Naive B cell (primary cell): ENCODE data around the gene NCBP3. TPM values are rescaled to one million over a fixed set of nuclear protein-coding genes. Genes with fewer than 3 reads are reported as not detected.
"Not testable (repeated sequence)": the region's sequence is repeated elsewhere in the genome, so short reads cannot be mapped to it uniquely, and the experiment has no call there.

ENCODE experiments used
- ATAC-seq, 2 donors: fragments of 150-1000 bp; cut with Tn5 transposase; 2 replicates each; pipeline ENCODE4 v1.10.0; 2021; ENCODE audit warnings: low read depth in 2 of 2, mild to moderate bottlenecking in 2 of 2, moderate library complexity in 2 of 2
- DNase-seq: peaks from one replicate; pipeline ENCODE4 v3.0.0; 2022
- H3K27ac Mint-ChIP-seq, 6 donors: one replicate each; pipeline ENCODE4 v1.8.0; 2020 to 2022; ENCODE audit warnings: mild to moderate bottlenecking in 6 of 6, mixed read lengths in 6 of 6, moderate library complexity in 5 of 6, inconsistent platforms in 2 of 6
- H3K27me3 Mint-ChIP-seq, 3 donors: one replicate each; pipeline ENCODE4 v1.8.0; 2021 to 2022; ENCODE audit warnings: mixed read lengths in 3 of 3, mild to moderate bottlenecking in 1 of 3
- H3K36me3 Mint-ChIP-seq, 2 donors: one replicate each; pipeline ENCODE4 v1.8.0; 2020 to 2022; ENCODE audit warnings: mixed read lengths in 2 of 2, inconsistent platforms in 1 of 2, mild to moderate bottlenecking in 1 of 2
- H3K4me1 Mint-ChIP-seq, 3 donors: one replicate each; pipeline ENCODE4 v1.8.0; 2020 to 2022; ENCODE audit warnings: mixed read lengths in 3 of 3, inconsistent platforms in 1 of 3, mild to moderate bottlenecking in 1 of 3, moderate library complexity in 1 of 3
- H3K4me3 Mint-ChIP-seq, 8 donors: one replicate each; pipeline ENCODE4 v1.8.0; 2020 to 2022; ENCODE audit warnings: mild to moderate bottlenecking in 8 of 8, mixed read lengths in 8 of 8, moderate library complexity in 8 of 8, inconsistent platforms in 2 of 8
- H3K9me3 Mint-ChIP-seq, 7 donors: one replicate each; pipeline ENCODE4 v1.8.0; 2020 to 2022; ENCODE audit warnings: mixed read lengths in 7 of 7, mild to moderate bottlenecking in 5 of 7, inconsistent platforms in 2 of 7, moderate library complexity in 1 of 7
- polyA plus RNA-seq, 6 donors: library from polyadenylated mRNA; unstranded; fragments of 300-500 nt; fragmentation: Illumina TruSeq; gene quantifications; one replicate each; pipeline ENCODE4 v1.2.3, GENCODE V29; 2021; ENCODE audit warnings: low read depth in 6 of 6

The NCBP3 gene
- polyA plus RNA-seq, 6 donors from 2014 or later = 9.4 to 34.1 (median 13.2) TPM

DNA sequence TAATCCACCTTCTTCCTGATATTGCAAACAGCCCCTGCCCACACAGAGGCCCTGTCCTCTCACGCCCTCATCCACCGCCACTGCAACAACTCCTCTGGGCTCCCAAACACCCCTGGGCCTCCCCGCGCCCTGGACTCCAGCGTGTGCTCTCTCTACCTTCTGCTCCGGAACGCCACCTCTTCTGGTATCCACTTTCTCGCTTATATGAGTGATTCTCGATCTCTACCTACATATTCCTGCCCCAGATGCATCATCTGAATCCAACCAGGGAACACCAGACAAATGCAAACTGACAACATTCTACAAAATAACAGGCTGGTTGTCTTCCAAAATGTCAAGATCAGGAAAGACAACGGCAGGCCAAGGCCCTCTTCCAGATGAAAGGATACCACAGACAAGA lies 27.8 kb upstream of the NCBP3 start:
- ATAC-seq (no peak), DNase-seq (no peak)
- H3K4me1 Mint-ChIP-seq = peaks cover 7 to 12% (median 7%) of the 10 kb centered on the region in 3 donors
- no peak overlapping the region for H3K4me3 Mint-ChIP-seq
- peak overlapping the region in 1 of 6 donors; percentile 57 for H3K27ac Mint-ChIP-seq
- H3K27me3 Mint-ChIP-seq = no peaks in the 10 kb centered on the region
- no peaks in the 10 kb centered on the region for H3K9me3 Mint-ChIP-seq
- H3K36me3 Mint-ChIP-seq = peaks cover 6 to 15% of the 10 kb centered on the region in 2 donors

DNA sequence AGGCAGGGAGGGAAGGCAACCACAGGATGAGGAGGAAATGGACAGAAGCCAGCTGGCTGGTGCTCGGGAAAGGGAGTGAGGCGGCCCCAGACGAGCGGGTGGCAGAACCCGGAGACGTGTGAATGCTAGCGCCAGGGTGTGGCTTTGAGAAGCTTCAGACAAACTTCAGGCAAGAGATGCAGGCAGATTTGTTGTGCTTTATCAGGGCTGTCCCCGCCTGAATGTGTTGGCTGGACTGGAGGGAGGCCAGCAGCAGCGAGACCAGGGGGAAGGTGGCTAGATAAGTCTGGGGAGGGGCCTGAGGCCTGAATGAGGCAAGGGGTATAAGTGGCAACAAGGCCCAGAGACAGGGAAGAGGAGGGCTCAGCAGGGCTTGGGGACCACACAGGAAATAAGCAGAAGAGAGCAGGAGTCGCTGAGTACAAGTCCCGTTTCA lies 24.8 kb upstream of the NCBP3 start:
- H3K9me3 Mint-ChIP-seq = no peaks in the 10 kb centered on the region
- H3K27ac Mint-ChIP-seq = peak overlapping the region in 5 of 6 donors; percentile 77 to 87 (median 82)
- DNase-seq = no peak
- H3K4me1 Mint-ChIP-seq = peaks cover 7 to 12% (median 7%) of the 10 kb centered on the region in 3 donors
- no peaks in the 10 kb centered on the region for H3K27me3 Mint-ChIP-seq
- peak; percentile 39 to 78 for ATAC-seq
- peaks cover 6 to 15% of the 10 kb centered on the region in 2 donors for H3K36me3 Mint-ChIP-seq
- H3K4me3 Mint-ChIP-seq = peak overlapping the region in 4 of 8 donors; percentile 21 to 50 (median 36)

DNA sequence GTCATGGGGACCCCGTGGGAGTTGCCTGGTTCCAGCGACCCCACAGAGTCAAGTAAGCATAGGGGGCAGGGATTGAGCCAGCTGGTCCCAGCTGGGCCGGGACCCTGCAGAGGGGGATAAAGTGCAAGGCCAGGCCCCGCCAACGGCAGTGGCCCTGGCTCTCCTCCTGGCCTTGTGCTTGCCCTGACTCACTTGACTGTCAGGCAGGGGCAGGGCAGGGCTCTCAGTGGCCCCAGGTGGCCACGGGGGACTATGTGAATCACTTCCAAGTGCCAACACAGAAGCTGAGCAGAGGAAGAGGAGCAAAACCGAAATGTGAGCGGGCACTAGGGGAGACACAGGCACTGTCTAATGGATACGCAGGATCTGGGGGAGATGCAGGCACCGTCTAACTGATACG lies 21.6 kb upstream of the NCBP3 start:
- H3K4me1 Mint-ChIP-seq = peaks cover 7 to 12% (median 7%) of the 10 kb centered on the region in 3 donors
- peaks cover 0 to 8% of the 10 kb centered on the region in 2 donors for H3K36me3 Mint-ChIP-seq
- H3K27me3 Mint-ChIP-seq = no peaks in the 10 kb centered on the region
- H3K4me3 Mint-ChIP-seq = no peak overlapping the region
- H3K27ac Mint-ChIP-seq = peak overlapping the region in 4 of 6 donors; percentile 47 to 91 (median 79)
- ATAC-seq (no peak), DNase-seq (no peak)
- H3K9me3 Mint-ChIP-seq = no peaks in the 10 kb centered on the region

DNA sequence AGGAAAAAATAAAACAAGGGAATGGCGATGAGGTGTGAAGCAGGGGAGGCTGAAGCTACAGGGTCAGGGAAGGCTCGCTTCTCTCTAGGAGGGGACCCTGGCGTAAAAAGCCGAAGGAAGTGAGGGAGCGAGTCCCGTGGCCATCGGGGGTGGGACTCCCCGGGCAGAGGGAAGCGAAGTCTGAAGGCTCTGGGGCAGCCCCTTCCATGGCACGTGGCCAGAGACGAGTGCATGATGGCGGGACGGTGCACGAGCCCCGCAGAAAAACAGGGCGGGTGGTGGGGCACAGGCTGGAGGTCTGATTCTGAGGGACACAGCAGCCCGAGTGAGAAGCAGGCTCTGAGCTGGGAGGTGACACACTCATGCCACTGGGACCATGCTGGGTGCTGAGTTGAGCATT lies 21.1 kb upstream of the NCBP3 start:
- no peaks in the 10 kb centered on the region for H3K27me3 Mint-ChIP-seq
- DNase-seq (no peak), ATAC-seq (no peak)
- H3K36me3 Mint-ChIP-seq = peaks cover 0 to 8% of the 10 kb centered on the region in 2 donors
- no peak overlapping the region for H3K4me3 Mint-ChIP-seq
- H3K4me1 Mint-ChIP-seq = peaks cover 7 to 12% (median 7%) of the 10 kb centered on the region in 3 donors
- no peaks in the 10 kb centered on the region for H3K9me3 Mint-ChIP-seq
- H3K27ac Mint-ChIP-seq = peak overlapping the region in 4 of 6 donors; percentile 2 to 91 (median 74)

DNA sequence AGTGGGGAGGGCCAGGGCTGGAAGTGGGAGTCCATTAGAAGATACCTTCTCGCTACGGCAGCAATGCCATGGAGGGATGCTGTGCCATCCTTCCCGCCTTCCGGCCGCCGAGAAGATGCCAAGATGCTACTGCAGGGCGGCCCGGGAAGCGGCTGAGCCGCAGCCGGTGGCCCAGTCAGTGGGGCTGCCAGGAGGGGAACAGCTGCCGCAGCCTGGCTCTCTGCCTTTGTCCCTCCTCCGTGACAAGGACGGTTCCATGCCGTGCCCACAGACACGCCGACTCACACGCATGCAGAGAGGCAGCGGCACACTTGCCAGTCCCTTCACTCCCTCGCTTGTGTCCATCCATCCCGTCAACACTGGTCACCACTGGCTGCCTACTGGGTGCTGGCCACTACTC lies 20.2 kb upstream of the NCBP3 start:
- H3K4me3 Mint-ChIP-seq = no peak overlapping the region

DNA sequence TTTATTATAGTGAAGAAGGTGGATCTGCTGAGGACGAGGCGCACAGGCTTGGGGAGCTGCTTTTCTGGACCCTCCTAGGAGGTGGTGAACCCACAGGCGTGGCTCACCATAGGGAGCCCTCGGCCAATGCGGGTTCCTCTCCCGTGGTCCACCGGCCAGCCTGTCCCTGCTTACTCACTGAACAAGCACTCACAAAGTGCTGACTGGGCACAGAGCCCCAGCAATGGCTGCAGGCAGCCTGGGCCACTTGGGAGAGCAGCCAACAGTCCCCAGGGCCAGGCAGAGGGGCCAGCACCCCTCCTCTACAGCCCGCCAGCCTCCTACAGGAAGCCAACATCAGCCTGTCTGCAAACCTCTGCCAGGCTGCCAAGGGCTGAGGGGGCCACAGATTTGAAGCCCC lies 19.1 kb upstream of the NCBP3 start:
- no peak for DNase-seq
- no peaks in the 10 kb centered on the region for H3K36me3 Mint-ChIP-seq
- H3K4me1 Mint-ChIP-seq = no peaks in the 10 kb centered on the region
- ATAC-seq = no peak
- H3K27ac Mint-ChIP-seq = peak overlapping the region in 1 of 6 donors; percentile 76
- no peaks in the 10 kb centered on the region for H3K27me3 Mint-ChIP-seq
- H3K9me3 Mint-ChIP-seq = no peaks in the 10 kb centered on the region
- H3K4me3 Mint-ChIP-seq = no peak overlapping the region

More for the DNA sequence above, 20.2 kb upstream of the NCBP3 start:
- Mint-ChIP-seq H3K4me1 (peaks cover 6 to 7% (median 7%) of the 10 kb centered on the region in 3 donors), H3K36me3 (peaks cover 0 to 8% of the 10 kb centered on the region in 2 donors), H3K9me3 (no peaks in the 10 kb centered on the region), H3K27me3 (no peaks in the 10 kb centered on the region), H3K27ac (no peak overlapping the region)
- ATAC-seq (no peak), DNase-seq (no peak)

DNA sequence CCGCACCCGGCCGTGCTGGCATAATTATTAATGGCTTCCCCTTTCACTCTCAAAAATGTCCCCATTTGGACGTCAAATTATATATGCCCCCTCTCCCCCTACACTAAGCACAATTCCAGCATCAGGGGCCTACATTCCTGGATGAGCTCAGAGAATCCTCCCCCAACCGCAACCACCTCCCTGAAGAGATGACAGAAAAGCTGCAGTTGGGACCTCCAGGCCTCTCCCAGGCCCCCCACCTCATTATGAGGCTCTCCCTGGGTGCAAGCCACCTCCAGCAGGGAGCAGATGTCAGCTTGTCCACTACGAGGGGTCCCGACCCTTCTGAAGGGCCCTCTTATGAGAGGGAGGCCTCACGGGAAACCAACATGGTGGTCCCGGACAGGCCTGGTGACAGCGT lies 18.5 kb upstream of the NCBP3 start:
- Mint-ChIP-seq H3K9me3 (no peaks in the 10 kb centered on the region), H3K27ac (peak overlapping the region in 1 of 6 donors; percentile 15), H3K4me1 (no peaks in the 10 kb centered on the region), H3K36me3 (no peaks in the 10 kb centered on the region), H3K27me3 (no peaks in the 10 kb centered on the region), H3K4me3 (no peak overlapping the region)
- DNase-seq (no peak), ATAC-seq (no peak)

DNA sequence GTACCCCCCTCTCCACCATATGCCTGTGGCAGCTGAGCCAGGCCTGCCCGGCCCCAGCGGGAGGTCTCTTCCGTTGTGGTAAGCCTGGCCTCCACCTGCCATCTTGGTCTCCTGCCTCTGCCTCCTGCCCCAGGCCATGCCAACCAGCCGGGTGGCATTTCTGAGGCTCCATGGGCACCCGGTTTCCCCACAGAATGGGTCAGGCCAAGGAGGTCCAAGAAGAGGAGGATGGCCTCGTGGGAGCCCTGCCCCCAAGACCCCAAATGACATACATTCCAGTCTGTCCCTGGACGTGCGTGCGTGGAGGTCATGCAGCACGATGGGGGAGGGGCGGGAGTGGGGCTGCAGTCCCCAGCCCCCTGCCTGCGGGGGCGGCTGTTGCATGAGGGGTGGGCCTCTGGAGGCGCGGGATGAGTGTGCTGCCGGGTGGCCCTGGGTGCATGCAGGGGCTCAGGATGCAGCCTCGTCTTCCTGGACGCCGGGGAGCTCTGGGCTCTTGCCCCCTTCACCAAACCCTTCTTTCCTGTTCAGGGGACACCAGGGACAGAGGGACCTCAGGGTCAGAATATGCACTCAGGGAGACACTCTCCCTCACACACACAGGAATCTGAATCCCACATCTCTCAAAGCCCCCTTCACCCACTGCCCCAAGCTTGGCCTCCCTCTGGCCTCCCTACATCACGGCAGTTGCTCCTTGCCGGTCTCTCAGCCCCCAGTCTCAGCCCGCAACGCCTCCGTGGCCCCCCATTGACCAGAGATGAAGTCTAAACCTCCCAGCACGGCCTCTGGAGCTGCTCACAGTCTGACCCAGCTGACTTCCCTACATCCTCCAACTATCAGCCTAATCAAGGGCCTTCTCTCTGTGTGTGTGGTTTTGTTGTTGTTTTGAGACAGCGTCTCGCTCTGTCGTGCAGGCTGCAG lies 16.0 kb upstream of the NCBP3 start:
- Mint-ChIP-seq H3K4me1 (no peaks in the 10 kb centered on the region), H3K36me3 (no peaks in the 10 kb centered on the region), H3K4me3 (no peak overlapping the region), H3K27me3 (peaks cover 0 to 4% (median 0%) of the 10 kb centered on the region in 3 donors), H3K27ac (no peak overlapping the region), H3K9me3 (no peaks in the 10 kb centered on the region)
- ATAC-seq (no peak), DNase-seq (no peak)

DNA sequence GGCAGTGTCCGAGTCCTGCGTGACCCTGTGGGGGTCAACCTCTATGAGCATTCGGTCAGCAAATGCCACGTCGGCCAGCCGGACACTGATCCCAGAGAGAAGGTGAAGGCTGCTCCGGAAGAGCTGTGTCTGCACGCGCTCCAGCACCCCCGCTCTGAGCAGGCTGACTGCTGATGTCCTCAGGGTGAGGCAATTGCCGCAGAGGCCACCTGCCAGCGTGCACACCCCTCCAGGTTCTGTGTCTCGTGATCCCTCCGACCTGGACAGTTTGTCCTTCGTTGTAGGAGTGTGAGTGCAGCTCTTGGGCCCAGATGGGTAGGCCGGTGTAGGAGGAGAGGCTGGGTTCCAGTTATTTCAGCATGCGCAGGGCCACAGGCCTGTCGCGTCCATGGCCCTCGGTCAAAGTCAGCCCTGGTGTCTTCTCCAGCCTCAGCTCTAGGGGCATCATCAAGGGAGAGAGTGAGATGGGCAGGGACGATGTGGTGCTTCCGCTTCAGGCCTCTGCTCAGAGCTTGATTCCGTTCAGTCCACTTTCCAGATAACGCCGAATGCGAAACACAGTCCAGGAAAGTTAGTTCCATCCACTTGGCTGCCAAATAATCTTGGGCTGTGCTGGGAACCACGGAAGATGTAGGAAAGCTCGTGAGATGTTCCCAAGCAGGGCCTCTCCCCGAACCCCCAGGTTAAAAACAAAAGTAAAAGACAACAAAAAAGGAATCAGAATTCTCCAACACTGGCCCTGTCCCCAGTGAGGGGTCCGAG lies 15.1 kb upstream of the NCBP3 start:
- H3K36me3 Mint-ChIP-seq = no peaks in the 10 kb centered on the region

DNA sequence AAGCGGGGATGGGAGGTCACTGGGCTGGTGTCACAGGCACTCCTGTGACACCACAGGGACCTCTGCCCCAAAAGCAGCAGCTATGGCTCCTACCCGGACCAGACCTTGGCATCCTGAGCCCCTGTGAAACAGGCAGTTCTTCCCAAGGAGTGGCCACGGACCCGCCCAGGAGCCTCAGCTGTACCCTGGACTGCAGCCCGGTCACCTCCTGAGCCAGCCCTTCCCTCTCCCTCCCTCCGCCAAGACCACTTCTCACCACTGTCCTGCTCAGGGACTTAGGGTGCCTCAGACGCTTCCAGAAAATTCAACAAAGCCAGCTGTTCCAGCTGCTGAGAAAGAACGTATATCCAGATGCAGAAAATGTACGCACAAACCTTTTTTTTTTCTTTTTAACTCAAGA lies 13.9 kb upstream of the NCBP3 start:
- Mint-ChIP-seq H3K27ac (no peak overlapping the region), H3K4me1 (no peaks in the 10 kb centered on the region), H3K9me3 (no peaks in the 10 kb centered on the region), H3K27me3 (peaks cover 0 to 8% (median 0%) of the 10 kb centered on the region in 3 donors), H3K36me3 (no peaks in the 10 kb centered on the region), H3K4me3 (no peak overlapping the region)
- DNase-seq (no peak), ATAC-seq (no peak)

More for the DNA sequence above, 15.1 kb upstream of the NCBP3 start:
- no peak for ATAC-seq
- DNase-seq = no peak
- Mint-ChIP-seq H3K4me3 (peak overlapping the region in 1 of 8 donors; percentile 25), H3K9me3 (no peaks in the 10 kb centered on the region), H3K27ac (peak overlapping the region in 1 of 6 donors; percentile 88), H3K4me1 (no peaks in the 10 kb centered on the region), H3K27me3 (peaks cover 0 to 8% (median 0%) of the 10 kb centered on the region in 3 donors)

DNA sequence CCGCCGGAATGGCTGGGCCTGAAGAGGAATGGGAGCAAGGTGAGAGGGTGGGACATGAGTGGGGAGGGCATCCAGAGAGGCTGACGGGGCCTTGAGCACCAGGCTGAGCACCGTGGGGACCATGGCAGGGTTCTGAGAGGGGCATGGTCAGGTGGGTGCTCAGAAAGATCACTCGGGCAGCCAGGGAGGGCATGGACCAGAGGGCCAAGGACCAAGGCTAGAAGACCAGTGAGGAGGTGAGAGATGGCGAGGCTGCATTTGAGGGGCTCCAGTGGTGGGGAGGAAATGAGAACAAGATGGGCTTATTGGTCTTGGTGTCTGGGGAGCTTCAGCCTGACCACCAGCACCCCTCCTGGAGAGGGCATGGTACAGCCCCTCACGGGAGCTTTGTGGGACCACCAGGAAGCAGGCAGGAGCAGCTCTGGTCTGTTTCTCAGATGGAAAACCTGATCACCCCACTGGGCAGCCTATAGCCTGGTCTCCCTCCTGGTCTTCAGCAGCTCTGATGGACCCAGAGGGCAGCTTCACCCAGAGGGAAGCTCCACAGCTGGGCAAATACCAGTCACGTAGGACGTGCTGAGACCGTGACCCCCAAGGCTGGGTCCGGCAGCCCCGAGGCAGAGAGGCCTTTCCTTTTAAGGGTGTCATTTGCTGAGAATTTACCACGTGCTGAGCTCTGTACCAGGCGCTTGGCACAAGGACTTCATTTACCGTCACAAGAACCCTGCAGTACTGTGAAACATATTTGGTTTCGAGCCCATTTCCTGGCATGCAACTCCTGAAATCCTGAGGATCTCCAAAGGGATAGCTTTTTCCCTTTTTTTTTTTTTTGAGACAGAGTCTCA lies 11.4 kb upstream of the NCBP3 start:
- Mint-ChIP-seq H3K4me1 (no peaks in the 10 kb centered on the region), H3K27ac (no peak overlapping the region), H3K4me3 (no peak overlapping the region), H3K36me3 (no peaks in the 10 kb centered on the region), H3K9me3 (no peaks in the 10 kb centered on the region), H3K27me3 (peaks cover 0 to 14% (median 1%) of the 10 kb centered on the region in 3 donors)
- DNase-seq (no peak), ATAC-seq (no peak)

DNA sequence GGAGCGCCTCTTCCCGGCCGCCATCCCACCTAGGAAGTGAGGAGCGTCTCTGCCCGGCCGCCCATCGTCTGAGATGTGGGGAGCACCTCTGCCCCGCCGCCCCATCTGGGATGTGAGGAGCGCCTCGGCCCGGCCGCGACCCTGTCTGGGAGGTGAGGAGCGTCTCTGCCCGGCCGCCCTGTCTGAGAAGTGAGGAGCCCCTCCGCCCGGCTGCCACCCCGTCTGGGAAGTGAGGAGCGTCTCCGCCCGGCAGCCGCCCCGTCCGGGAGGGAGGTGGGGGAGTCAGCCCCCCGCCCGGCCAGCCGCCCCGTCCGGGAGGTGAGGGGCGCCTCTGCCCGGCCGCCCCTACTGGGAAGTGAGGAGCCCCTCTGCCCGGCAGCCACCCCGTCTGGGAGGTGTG lies 8.2 kb upstream of the NCBP3 start:
- ATAC-seq, H3K36me3 Mint-ChIP-seq, H3K9me3 Mint-ChIP-seq, H3K4me1 Mint-ChIP-seq, DNase-seq, H3K4me3 Mint-ChIP-seq, H3K27ac Mint-ChIP-seq: not testable (repeated sequence)
- H3K27me3 Mint-ChIP-seq = peaks cover 8 to 28% (median 8%) of the 10 kb centered on the region in 3 donors

DNA sequence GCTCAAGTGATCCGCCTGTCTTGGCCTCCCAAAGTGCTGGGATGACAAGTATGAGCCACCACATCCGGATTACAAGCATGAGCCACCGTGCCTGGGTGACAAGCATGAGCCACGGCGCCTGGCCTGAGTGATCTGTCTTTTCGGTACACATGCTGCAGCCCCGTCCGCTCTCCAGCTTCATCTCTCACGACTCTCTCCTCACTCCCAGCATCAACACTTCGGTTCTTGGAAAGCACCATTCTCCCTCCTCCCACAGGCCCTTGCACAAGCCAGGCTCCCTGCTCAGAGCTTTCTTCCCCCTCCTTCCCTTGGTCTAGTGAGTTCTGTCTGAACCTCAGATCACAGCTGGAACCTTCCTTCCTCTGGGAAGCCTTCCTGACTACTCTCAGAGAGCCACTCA lies 6.5 kb upstream of the NCBP3 start:
- no peaks in the 10 kb centered on the region for H3K36me3 Mint-ChIP-seq
- no peaks in the 10 kb centered on the region for H3K4me1 Mint-ChIP-seq
- H3K27me3 Mint-ChIP-seq = peaks cover 8 to 28% (median 11%) of the 10 kb centered on the region in 3 donors
- DNase-seq (no peak), ATAC-seq (no peak)
- no peak overlapping the region for H3K4me3 Mint-ChIP-seq
- H3K9me3 Mint-ChIP-seq = no peaks in the 10 kb centered on the region
- no peak overlapping the region for H3K27ac Mint-ChIP-seq
